T47D (cell line): ENCODE data around the gene THRB.
A peak's percentile ranks its signal among the peaks of the same experiment; 100 is the strongest.

Experiments
- DNase-seq, 2 experiments: peaks; one replicate each; pipeline versions ENCODE4 v3.0.0 to v3.0.0-alpha.2; 2011 to 2012; ENCODE audit warnings: low read depth in 1 of 2, low spot score in 1 of 2
- JUND ChIP-seq: IDR thresholded peaks from 2 replicates; pipeline ENCODE4 v1.6.1; 2012; ENCODE audit warnings: low read depth
- in situ Hi-C: cut with HindIII; loops from 2 replicates; pipeline ENCODE4 v1.10.0; 2016; ENCODE audit warnings: low sequenced_read_pairs, low pct_unique_long_range_greater_than_20kb

Gene THRB

GRCh38 chr3:24192469-24193056 is 302.1 kb downstream of the THRB start:
- DNase-seq, result no peak
- in situ Hi-C loops, result no loop called here
- no peak for TF ChIP-seq JUND

- in situ Hi-C loops, result no loop called here
- DNase-seq, result no peak
- TF ChIP-seq JUND, result no peak
These were observed 302.7 kb downstream of the THRB start for GRCh38 chr3:24191801-24192403.

GRCh38 chr3:24190256-24190655 is 304.4 kb downstream of the THRB start:
- DNase-seq, result no peak
- TF ChIP-seq JUND, result no peak
- in situ Hi-C loops, result no loop called here

- no peak for TF ChIP-seq JUND
- in situ Hi-C loops, result no loop called here
- peak; percentile 23 to 66 for DNase-seq
These were observed 308.8 kb downstream of the THRB start for GRCh38 chr3:24185738-24186384.

GRCh38 chr3:24184528-24185176 is 310.0 kb downstream of the THRB start:
- in situ Hi-C loops, result no loop called here
- no peak for DNase-seq
- TF ChIP-seq JUND, result no peak

- in situ Hi-C loops, result no loop called here
- no peak for DNase-seq
- TF ChIP-seq JUND, result no peak
These were observed 311.9 kb downstream of the THRB start for GRCh38 chr3:24182756-24183155.

- no peak for DNase-seq
- in situ Hi-C loops, result no loop called here
- TF ChIP-seq JUND, result no peak
These were observed 313.4 kb downstream of the THRB start for GRCh38 chr3:24181256-24181655.

GRCh38 chr3:24180616-24181015 is 314.0 kb downstream of the THRB start:
- DNase-seq, result no peak
- in situ Hi-C loops, result no loop called here
- no peak for TF ChIP-seq JUND

GRCh38 chr3:24177201-24177600 is 317.4 kb downstream of the THRB start:
- in situ Hi-C loops, result no loop called here
- TF ChIP-seq JUND, result no peak
- no peak for DNase-seq

- in situ Hi-C loops, result no loop called here
- TF ChIP-seq JUND, result no peak
- no peak for DNase-seq
These were observed 320.0 kb downstream of the THRB start for GRCh38 chr3:24174614-24175013.

- no peak for TF ChIP-seq JUND
- in situ Hi-C loops, result no loop called here
- DNase-seq, result no peak
These were observed 325.7 kb downstream of the THRB start for GRCh38 chr3:24168977-24169376.

GRCh38 chr3:24167429-24167828 is 327.2 kb downstream of the THRB start:
- no peak for TF ChIP-seq JUND
- in situ Hi-C loops, result no loop called here
- DNase-seq, result no peak

- in situ Hi-C loops, result no loop called here
- no peak for DNase-seq
- TF ChIP-seq JUND, result no peak
These were observed 328.1 kb downstream of the THRB start for GRCh38 chr3:24166515-24166914.

- DNase-seq, result no peak
- in situ Hi-C loops, result no loop called here
- TF ChIP-seq JUND, result no peak
These were observed 329.1 kb downstream of the THRB start for GRCh38 chr3:24165603-24165982.
